Loucy (cell line): ENCODE data around the gene FABP3.

Experiments
- H2AFZ ChIP-seq: fragments of 200-600 bp; sonication (generic); 2 replicates; pipeline ENCODE4 v1.6.0; 2016; ENCODE audit warnings: antibody characterized with exemption, mild to moderate bottlenecking, low read length, moderate library complexity
- H3F3A ChIP-seq: fragments of 200-600 bp; 2 replicates; pipeline ENCODE4 v1.6.0; 2016; ENCODE audit warnings: antibody characterized with exemption, low read depth, mild to moderate bottlenecking
- H3K27me3 ChIP-seq: fragments of 200-600 bp; sonication (generic); 2 replicates; pipeline ENCODE4 v1.6.1; 2014; ENCODE audit warnings: low read length, mild to moderate bottlenecking; ENCODE audit not compliant: insufficient read depth, poor library complexity, severe bottlenecking
- H3K36me3 ChIP-seq: fragments of 200-600 bp; sonication (generic); 2 replicates; pipeline ENCODE4 v1.6.1; 2016; ENCODE audit warnings: low read length; ENCODE audit not compliant: insufficient read depth
- H3K4me1 ChIP-seq: fragments of 200-600 bp; sonication (generic); 2 replicates; pipeline ENCODE4 v1.5.1; 2014; ENCODE audit warnings: low read length, mild to moderate bottlenecking; ENCODE audit not compliant: insufficient read depth, poor library complexity, severe bottlenecking
- H3K4me2 ChIP-seq: fragments of 200-600 bp; sonication (generic); 2 replicates; pipeline ENCODE4 v1.6.0; 2014; ENCODE audit warnings: antibody characterized with exemption, low read length, low read depth, mild to moderate bottlenecking; ENCODE audit not compliant: poor library complexity, severe bottlenecking
- H3K4me3 ChIP-seq: fragments of 200-600 bp; sonication (generic); 2 replicates; pipeline ENCODE4 v1.5.1; 2014; ENCODE audit warnings: low read length, mild to moderate bottlenecking, mixed read lengths; ENCODE audit not compliant: poor library complexity, severe bottlenecking
- H3K79me2 ChIP-seq: fragments of 200-600 bp; sonication (generic); 2 replicates; pipeline ENCODE4 v1.6.1; 2014; ENCODE audit warnings: low read length; ENCODE audit not compliant: insufficient read depth
- H3K9ac ChIP-seq: fragments of 200-600 bp; sonication (generic); 2 replicates; pipeline ENCODE4 v1.6.0; 2014; ENCODE audit warnings: mild to moderate bottlenecking, low read depth, low read length, moderate library complexity; ENCODE audit not compliant: poor library complexity, severe bottlenecking
- H3K9me2 ChIP-seq: fragments of 200-600 bp; sonication (generic); replicated peaks from 2 replicates; pipeline ENCODE4 v1.6.1; 2016; ENCODE audit warnings: low read depth, low read length, mixed read lengths
- H3K9me3 ChIP-seq: fragments of 200-600 bp; sonication (generic); 2 replicates; pipeline ENCODE4 v1.6.1; 2014; ENCODE audit warnings: mild to moderate bottlenecking, antibody characterized with exemption, low read length, low read depth; ENCODE audit not compliant: insufficient read depth
- H4K20me1 ChIP-seq: fragments of 200-600 bp; sonication (generic); 2 replicates; pipeline ENCODE4 v1.6.0; 2014; ENCODE audit warnings: antibody characterized with exemption, low read length, mild to moderate bottlenecking; ENCODE audit not compliant: insufficient read depth, poor library complexity, severe bottlenecking
- EZH2phosphoT487 ChIP-seq: fragments of 200-600 bp; IDR thresholded peaks from 2 replicates; pipeline ENCODE4 v1.6.1; 2018; ENCODE audit warnings: antibody characterized with exemption, mild to moderate bottlenecking, moderate library complexity, borderline replicate concordance
- TF ChIP-seq, protein P1 (sequence below): fragments of 200-600 bp; sonication (generic); conservative IDR thresholded peaks from 2 replicates; pipeline ENCODE4 v1.5.1; 2014; ENCODE audit warnings: mild to moderate bottlenecking, antibody characterized with exemption, low read length

The FABP3 gene

GRCh38 chr1:31370565-31370964 is 2.3 kb downstream of the FABP3 start:
- Histone ChIP-seq H3F3A (no peaks in the 10 kb centered on the region), H3K79me2 (no peaks in the 10 kb centered on the region), H3K4me1 (peaks cover 3% of the 10 kb centered on the region), H3K9me2 (no peaks in the 10 kb centered on the region), H2AFZ (no peak overlapping the region), H3K4me3 (no peak overlapping the region), H3K9ac (no peak overlapping the region), H3K4me2 (no peak overlapping the region), H4K20me1 (no peaks in the 10 kb centered on the region), H3K27me3 (no peaks in the 10 kb centered on the region), H3K9me3 (no peaks in the 10 kb centered on the region), H3K36me3 (peaks cover 5% of the 10 kb centered on the region; the same call in 1 of the 2 replicates)
- no peak for TF ChIP-seq EZH2phosphoT487
- TF ChIP-seq, protein P1, sequence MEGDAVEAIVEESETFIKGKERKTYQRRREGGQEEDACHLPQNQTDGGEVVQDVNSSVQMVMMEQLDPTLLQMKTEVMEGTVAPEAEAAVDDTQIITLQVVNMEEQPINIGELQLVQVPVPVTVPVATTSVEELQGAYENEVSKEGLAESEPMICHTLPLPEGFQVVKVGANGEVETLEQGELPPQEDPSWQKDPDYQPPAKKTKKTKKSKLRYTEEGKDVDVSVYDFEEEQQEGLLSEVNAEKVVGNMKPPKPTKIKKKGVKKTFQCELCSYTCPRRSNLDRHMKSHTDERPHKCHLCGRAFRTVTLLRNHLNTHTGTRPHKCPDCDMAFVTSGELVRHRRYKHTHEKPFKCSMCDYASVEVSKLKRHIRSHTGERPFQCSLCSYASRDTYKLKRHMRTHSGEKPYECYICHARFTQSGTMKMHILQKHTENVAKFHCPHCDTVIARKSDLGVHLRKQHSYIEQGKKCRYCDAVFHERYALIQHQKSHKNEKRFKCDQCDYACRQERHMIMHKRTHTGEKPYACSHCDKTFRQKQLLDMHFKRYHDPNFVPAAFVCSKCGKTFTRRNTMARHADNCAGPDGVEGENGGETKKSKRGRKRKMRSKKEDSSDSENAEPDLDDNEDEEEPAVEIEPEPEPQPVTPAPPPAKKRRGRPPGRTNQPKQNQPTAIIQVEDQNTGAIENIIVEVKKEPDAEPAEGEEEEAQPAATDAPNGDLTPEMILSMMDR: no peak

DNA sequence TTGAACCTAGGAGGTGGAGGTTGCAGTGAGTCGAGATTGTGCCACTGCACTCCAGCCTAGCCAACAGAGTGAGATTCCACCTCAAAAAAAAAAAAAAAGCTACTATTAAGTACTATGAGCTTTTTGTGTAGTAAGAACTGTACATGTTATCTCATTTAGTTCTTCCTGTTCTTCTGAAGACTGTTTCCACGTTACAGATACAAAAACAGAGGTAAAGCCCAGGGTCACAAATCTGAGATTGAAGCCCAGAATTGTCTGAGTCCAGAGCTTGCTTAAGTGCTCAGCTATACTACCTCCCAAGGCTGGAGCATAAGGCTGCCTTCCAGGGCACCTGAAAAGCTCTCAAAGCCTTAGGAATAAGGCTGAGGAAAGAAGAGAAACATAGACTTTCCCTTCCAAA is 2.9 kb downstream of the FABP3 start:
- Histone ChIP-seq H4K20me1 (no peaks in the 10 kb centered on the region), H3K36me3 (peaks cover 11% of the 10 kb centered on the region; the same call in 1 of the 2 replicates), H2AFZ (no peak overlapping the region), H3K4me2 (no peak overlapping the region), H3K9me2 (no peaks in the 10 kb centered on the region), H3F3A (no peaks in the 10 kb centered on the region), H3K9me3 (no peaks in the 10 kb centered on the region), H3K79me2 (no peaks in the 10 kb centered on the region), H3K4me3 (no peak overlapping the region), H3K4me1 (peaks cover 3% of the 10 kb centered on the region), H3K9ac (no peak overlapping the region), H3K27me3 (no peaks in the 10 kb centered on the region)
- TF ChIP-seq EZH2phosphoT487: no peak
- TF ChIP-seq, protein P1: no peak

GRCh38 chr1:31368611-31369107 is 4.2 kb downstream of the FABP3 start:
- Histone ChIP-seq H2AFZ (no peak overlapping the region), H3K9me3 (no peaks in the 10 kb centered on the region), H3F3A (no peaks in the 10 kb centered on the region), H3K9ac (no peak overlapping the region), H3K4me3 (no peak overlapping the region), H3K4me1 (peaks cover 3% of the 10 kb centered on the region), H3K4me2 (no peak overlapping the region), H3K79me2 (no peaks in the 10 kb centered on the region), H4K20me1 (no peaks in the 10 kb centered on the region), H3K27me3 (no peaks in the 10 kb centered on the region), H3K36me3 (peaks cover 20% of the 10 kb centered on the region; the same call in 1 of the 2 replicates), H3K9me2 (no peaks in the 10 kb centered on the region)
- no peak for TF ChIP-seq EZH2phosphoT487
- TF ChIP-seq, protein P1: no peak
